Measurements from ENCODE around the gene SPTSSB.

The SPTSSB gene

GRCh38 chr3:161371441-161372320, at the start of gene SPTSSB:
Gene SPTSSB (minus strand): TSS chr3:161371517. CDS start chr3:161346323, 25,194 bp downstream.
- H3K4me3 ChIP-seq (ENCODE audit: low read depth, low read length) = peak within 1 kb of the TSS; percentile 46
- CTCF ChIA-PET = interaction anchor here (1.5 kb wide), 1 partner anchor 97 kb away, joined by 3 read pairs; no protein-coding TSS in a partner anchor
- peak; percentile 2 for TF ChIP-seq CTCF (IDR thresholded peaks at IDR 0.05; ENCODE audit: insufficient read depth, low read length, missing control alignments)
- DNase-seq (ENCODE audit: low read depth, low spot score) = no peak
- POLR2A ChIA-PET = no interaction called here

GRCh38 chr3:161420746-161421145, 49.4 kb upstream of the SPTSSB start:
- CTCF ChIA-PET = interaction anchor here (4.2 to 4.9 kb wide), 2 partner anchors 145 to 149 kb away, joined by 20 to 41 read pairs; no protein-coding TSS in a partner anchor
- no peak for DNase-seq (ENCODE audit: low read depth, low spot score)
- POLR2A ChIA-PET = no interaction called here
- TF ChIP-seq CTCF (IDR thresholded peaks at IDR 0.05; ENCODE audit: insufficient read depth, low read length, missing control alignments) = no peak
- no peak overlapping the region for H3K4me3 ChIP-seq (ENCODE audit: low read depth, low read length)

GRCh38 chr3:161419555-161420333, 48.4 kb upstream of the SPTSSB start:
- no peak for DNase-seq (ENCODE audit: low read depth, low spot score)
- ChIA-PET CTCF (interaction anchor here (4.9 kb wide), 1 partner anchor 144 kb away, joined by 41 read pairs; no protein-coding TSS in a partner anchor), POLR2A (no interaction called here)
- TF ChIP-seq CTCF (IDR thresholded peaks at IDR 0.05; ENCODE audit: insufficient read depth, low read length, missing control alignments) = no peak
- H3K4me3 ChIP-seq (ENCODE audit: low read depth, low read length) = no peak overlapping the region

GRCh38 chr3:161415506-161416231, 44.4 kb upstream of the SPTSSB start:
- no peak for TF ChIP-seq CTCF (IDR thresholded peaks at IDR 0.05; ENCODE audit: insufficient read depth, low read length, missing control alignments)
- no peak overlapping the region for H3K4me3 ChIP-seq (ENCODE audit: low read depth, low read length)
- DNase-seq (ENCODE audit: low read depth, low spot score) = peak; percentile 87
- CTCF ChIA-PET = interaction anchor here (1.3 kb wide), 2 partner anchors 25 to 141 kb away, joined by 3 to 4 read pairs; no protein-coding TSS in a partner anchor
- POLR2A ChIA-PET = no interaction called here

- TF ChIP-seq CTCF (IDR thresholded peaks at IDR 0.05; ENCODE audit: insufficient read depth, low read length, missing control alignments) = no peak
- POLR2A ChIA-PET = no interaction called here
- CTCF ChIA-PET = interaction anchor here (0.9 to 1.3 kb wide), 2 partner anchors 24 to 139 kb away, joined by 3 read pairs; no protein-coding TSS in a partner anchor
- no peak overlapping the region for H3K4me3 ChIP-seq (ENCODE audit: low read depth, low read length)
- no peak for DNase-seq (ENCODE audit: low read depth, low spot score)
These were observed 43.6 kb upstream of the SPTSSB start for GRCh38 chr3:161414907-161415306.
